H1 (cell line): ENCODE data around the gene TFF2. TPM values are rescaled to one million over a fixed set of nuclear protein-coding genes. Genes with fewer than 3 reads are reported as not detected.

Experiments
- CTCF ChIA-PET: fragments of 300-600 bp; sonication (Branson Sonifier 250); formaldehyde crosslinking; loops from one replicate; lab custom pipeline; 2021; ENCODE audit not compliant: partially characterized antibody; lab: Charles Lee
- POLR2A ChIA-PET: fragments of 300-600 bp; sonication (Branson Sonifier 250); formaldehyde crosslinking; loops from one replicate; lab custom pipeline; 2021; ENCODE audit warnings: inconsistent platforms; ENCODE audit not compliant: partially characterized antibody; lab: Charles Lee
- DNase-seq, 2 experiments: peaks; one replicate each; pipeline versions ENCODE4 v3.0.0 to v3.0.0-alpha.2; 2010 to 2022; ENCODE audit warnings: low spot score in 2 of 2, low read depth in 1 of 2, mixed read lengths in 1 of 2
- FAIRE-seq: peaks from 2 replicates; lab custom pipeline; 2011; peaks lifted over from hg19 to GRCh38; lab: Jason Lieb, UNC
- H2AFZ ChIP-seq: 2 replicates; pipeline ENCODE4 v1.8.1; 2012; ENCODE audit warnings: low read length, inconsistent platforms
- H2AK5ac ChIP-seq: 2 replicates; pipeline ENCODE4 v1.6.1; 2013; ENCODE audit warnings: low read depth, low read length
- H2BK120ac ChIP-seq: replicated peaks from 2 replicates; pipeline ENCODE3; 2013; ENCODE audit warnings: low read depth, low read length, inconsistent platforms
- H2BK12ac ChIP-seq: 2 replicates; pipeline ENCODE4 v1.6.1; 2013; ENCODE audit warnings: low read depth, low read length
- H2BK15ac ChIP-seq: 2 replicates; pipeline ENCODE4 v1.6.1; 2013; ENCODE audit warnings: low read length
- H2BK20ac ChIP-seq: 2 replicates; pipeline ENCODE4 v1.6.1; 2013; ENCODE audit warnings: low read length
- H2BK5ac ChIP-seq: 2 replicates; pipeline ENCODE4 v1.6.1; 2013; ENCODE audit warnings: low read depth, low read length
- H3K14ac ChIP-seq: 2 replicates; pipeline ENCODE4 v1.6.1; 2013; ENCODE audit warnings: inconsistent platforms; ENCODE audit not compliant: insufficient read length
- H3K18ac ChIP-seq: 2 replicates; pipeline ENCODE4 v1.6.1; 2013; ENCODE audit warnings: low read length; ENCODE audit errors: extremely low read depth
- H3K23ac ChIP-seq: 2 replicates; pipeline ENCODE4 v1.6.1; 2013; ENCODE audit warnings: inconsistent platforms; ENCODE audit not compliant: insufficient read length
- H3K23me2 ChIP-seq: 2 replicates; pipeline ENCODE4 v1.6.1; 2013; ENCODE audit warnings: low read depth, low read length
- H3K27ac ChIP-seq: 2 replicates; pipeline ENCODE4 v1.6.1; 2011; ENCODE audit warnings: low read depth, low read length, inconsistent platforms
- H3K27me3 ChIP-seq, 4 experiments: replicated peaks in 1 of 4; 1 replicate in 1 of 4; 2 replicates in 3 of 4; pipeline versions ENCODE4 v1.6.1 to v1.8.1; 2011 to 2013; ENCODE audit warnings: low read length in 3 of 4, mild to moderate bottlenecking in 3 of 4, inconsistent platforms in 2 of 4, mixed read lengths in 2 of 4, moderate library complexity in 1 of 4; ENCODE audit not compliant: control insufficient read depth in 3 of 4, insufficient read depth in 3 of 4; ENCODE audit errors: extremely low read depth in 1 of 4
- H3K36me3 ChIP-seq, 4 experiments: 2 replicates each; pipeline versions ENCODE4 v1.6.1 to v1.8.1; 2011 to 2013; ENCODE audit warnings: mild to moderate bottlenecking in 4 of 4, low read length in 3 of 4, moderate library complexity in 2 of 4, control low read depth in 1 of 4, inconsistent platforms in 1 of 4; ENCODE audit not compliant: insufficient read depth in 4 of 4, control insufficient read depth in 2 of 4
- H3K4ac ChIP-seq: replicated peaks from 2 replicates; pipeline ENCODE3; 2013; ENCODE audit warnings: low read length, low read depth, mixed read lengths, inconsistent platforms; ENCODE audit not compliant: insufficient read length
- H3K4me1 ChIP-seq, 4 experiments: replicated peaks in 1 of 4; 1 replicate in 1 of 4; 2 replicates in 3 of 4; pipeline versions ENCODE4 v1.6.1 to v1.8.1; 2011 to 2013; ENCODE audit warnings: low read length in 3 of 4, inconsistent platforms in 2 of 4, mixed read lengths in 1 of 4; ENCODE audit not compliant: insufficient read depth in 4 of 4, control insufficient read depth in 3 of 4
- H3K4me2 ChIP-seq, 2 experiments: 2 replicates each; pipeline versions ENCODE4 v1.6.1 to v1.8.1; 2011 to 2013; ENCODE audit warnings: low read depth in 2 of 2, low read length in 2 of 2, control low read depth in 1 of 2, inconsistent platforms in 1 of 2, mild to moderate bottlenecking in 1 of 2; ENCODE audit not compliant: insufficient read depth in 1 of 2
- H3K4me3 ChIP-seq, 4 experiments: fragments of 200-600, 300-600 bp in 1 of 4; sonication (generic), shearing (Covaris generic), sonication (Bioruptor Twin) in 1 of 4; 2 replicates each; pipeline versions ENCODE4 v1.5.1 to v1.8.1; 2011 to 2016; ENCODE audit warnings: low read length in 4 of 4, low read depth in 3 of 4, control low read depth in 2 of 4, inconsistent platforms in 2 of 4, mild to moderate bottlenecking in 2 of 4, mixed read lengths in 1 of 4, moderate library complexity in 1 of 4; ENCODE audit not compliant: insufficient read depth in 2 of 4; ENCODE audit errors: extremely low read depth in 1 of 4
- H3K56ac ChIP-seq: replicated peaks from 2 replicates; pipeline ENCODE3; 2013; ENCODE audit warnings: low read depth, mild to moderate bottlenecking, mixed read lengths, low read length, inconsistent platforms; ENCODE audit not compliant: insufficient read length
- H3K79me1 ChIP-seq: 2 replicates; pipeline ENCODE4 v1.6.1; 2013; ENCODE audit warnings: low read depth, low read length, control low read depth
- H3K79me2 ChIP-seq, 2 experiments: 2 replicates each; pipeline versions ENCODE4 v1.6.1 to v1.8.1; 2012 to 2013; ENCODE audit warnings: low read length in 2 of 2, mild to moderate bottlenecking in 2 of 2, inconsistent platforms in 1 of 2; ENCODE audit not compliant: insufficient read depth in 2 of 2, control insufficient read depth in 1 of 2
- H3K9ac ChIP-seq, 4 experiments: replicated peaks in 1 of 4; 1 replicate in 1 of 4; 2 replicates in 3 of 4; pipeline versions ENCODE4 v1.6.1 to v1.8.1; 2011 to 2013; ENCODE audit warnings: low read depth in 3 of 4, low read length in 3 of 4, control low read depth in 2 of 4, mild to moderate bottlenecking in 2 of 4, moderate library complexity in 2 of 4, inconsistent platforms in 1 of 4; ENCODE audit errors: extremely low read depth in 1 of 4
- H3K9me3 ChIP-seq, 2 experiments: 2 replicates each; pipeline versions ENCODE4 v1.6.1 to v1.8.1; 2012 to 2013; ENCODE audit warnings: mild to moderate bottlenecking in 2 of 2, moderate library complexity in 2 of 2, control low read depth in 1 of 2, inconsistent platforms in 1 of 2, low read depth in 1 of 2, low read length in 1 of 2, mixed read lengths in 1 of 2; ENCODE audit not compliant: insufficient read depth in 2 of 2
- H4K20me1 ChIP-seq, 2 experiments: replicated peaks in 1 of 2; 2 replicates each; pipeline versions ENCODE3 to v1.8.1; 2011 to 2013; ENCODE audit warnings: inconsistent platforms in 2 of 2, low read length in 2 of 2, mild to moderate bottlenecking in 1 of 2; ENCODE audit not compliant: insufficient read depth in 2 of 2, control insufficient read depth in 1 of 2
- H4K5ac ChIP-seq: 2 replicates; pipeline ENCODE4 v1.6.1; 2013; ENCODE audit warnings: low read length, low read depth, mixed read lengths, inconsistent platforms; ENCODE audit not compliant: insufficient read length
- H4K8ac ChIP-seq: 2 replicates; pipeline ENCODE4 v1.8.0; 2013; ENCODE audit warnings: mild to moderate bottlenecking, moderate library complexity, low read length, inconsistent platforms; ENCODE audit not compliant: insufficient read depth; ENCODE audit errors: extremely low read depth
- H4K91ac ChIP-seq: replicated peaks from 2 replicates; pipeline ENCODE3; 2013; ENCODE audit warnings: low read length, mixed read lengths, inconsistent platforms; ENCODE audit not compliant: insufficient read length
- CREB1 ChIP-seq: IDR thresholded peaks from 2 replicates; pipeline ENCODE4 v1.6.1; 2012; ENCODE audit warnings: inconsistent platforms
- CTCF ChIP-seq, 3 experiments: IDR thresholded peaks; 1 replicate in 2 of 3; 2 replicates in 1 of 3; pipeline versions ENCODE4 v1.5.1 to v1.6.1; 2011; ENCODE audit warnings: low read length in 3 of 3, mild to moderate bottlenecking in 3 of 3, inconsistent platforms in 2 of 3, low read depth in 1 of 3, moderate library complexity in 1 of 3; ENCODE audit not compliant: insufficient read depth in 1 of 3; ENCODE audit errors: control extremely low read depth in 1 of 3
- KDM5A ChIP-seq: fragments of 200-600 bp; IDR thresholded peaks from 2 replicates; pipeline ENCODE4 v1.7.1; 2012; ENCODE audit warnings: mild to moderate bottlenecking, low read length, inconsistent platforms, mixed read lengths
- YY1 ChIP-seq: IDR thresholded peaks from 2 replicates; pipeline ENCODE4 v1.6.1; 2011; ENCODE audit warnings: low read depth, mild to moderate bottlenecking, low read length
- WGBS, 2 experiments: shearing (Covaris generic) in 1 of 2; methylation state at CpG; one replicate each; pipeline versions ENCODE4 v1.1.6 to v1.1.7; 2013 to 2015; ENCODE audit warnings: low lambda C conversion rate in 2 of 2, mixed read lengths in 2 of 2, inconsistent platforms in 1 of 2, low coverage in 1 of 2, missing lambda C conversion rate in 1 of 2; ENCODE audit not compliant: insufficient replicate concordance in 2 of 2, insufficient coverage in 1 of 2, insufficient read length in 1 of 2; ENCODE audit errors: extremely low coverage in 1 of 2, missing lambda C conversion rate in 1 of 2; 5-methylcytosine and 5-hydroxymethylcytosine counted together
- polyA plus RNA-seq, 7 experiments: library from polyadenylated mRNA; depleted of rRNA in 3 of 7; stranded (reverse) in 5 of 7; unstranded in 2 of 7; fragments of >200 nt in 5 of 7; fragments of 200-250 nt in 2 of 7; gene quantifications; 1 replicate in 5 of 7; 2 replicates in 1 of 7; 4 replicates in 1 of 7; pipeline versions ENCODE4 v1.2.1 to v1.2.3, GENCODE V29; 2011 to 2013; ENCODE audit warnings: missing spikeins in 2 of 7, mixed read lengths in 2 of 7
- total RNA-seq: library from RNA; stranded (reverse); fragmentation: NEBNext Ultra II Directional; extraction: Animal tissue kit (Norgen Biotek cat#: 25700); gene quantifications from 2 replicates; pipeline ENCODE4 v1.2.1, GENCODE V29; 2021

TFF2 gene
- total and polyA plus RNA-seq, 2 of the 8 experiments (the other 6 are each of a cell fraction or from before 2014, with no cell fraction given): not detected

GRCh38 chr21:42395302-42395701, 44.5 kb upstream of the TFF2 start:
- FAIRE-seq (no peak), DNase-seq (no peak)
- H3K79me2 ChIP-seq: no peaks in the 10 kb centered on the region
- no peak overlapping the region for H4K5ac ChIP-seq
- no peak overlapping the region for H3K4me2 ChIP-seq
- no peak overlapping the region for H4K8ac ChIP-seq
- H2BK12ac ChIP-seq: no peak overlapping the region
- no peak for TF ChIP-seq KDM5A
- TF ChIP-seq CREB1: no peak
- TF ChIP-seq CTCF (IDR thresholded peaks at IDR 0.05; ENCODE audit: control extremely low read depth in 1 of 3, insufficient read depth in 1 of 3, low read depth in 1 of 3, low read length in 3 of 3): no peak
- TF ChIP-seq YY1: no peak
- no peak overlapping the region for H4K91ac ChIP-seq
- H3K27me3 ChIP-seq: no peaks in the 10 kb centered on the region
- no peak overlapping the region for H2BK120ac ChIP-seq
- H3K9me3 ChIP-seq: no peaks in the 10 kb centered on the region; a peak in 1 of 4 replicates
- H2BK20ac ChIP-seq: no peak overlapping the region; the same call in 1 of the 2 replicates
- H3K4me3 ChIP-seq: no peak overlapping the region
- CTCF ChIA-PET: interaction anchor here (0.6 kb wide), 1 partner anchor 15 kb away, joined by 3 read pairs; no protein-coding TSS in a partner anchor
- H3K23ac ChIP-seq: no peak overlapping the region
- no peak overlapping the region for H2AFZ ChIP-seq
- no peak overlapping the region for H3K56ac ChIP-seq
- H2BK5ac ChIP-seq: no peak overlapping the region
- no peaks in the 10 kb centered on the region for H3K23me2 ChIP-seq
- H3K36me3 ChIP-seq: no peaks in the 10 kb centered on the region
- H2AK5ac ChIP-seq: no peak overlapping the region
- H3K18ac ChIP-seq: no peak overlapping the region
- no peaks in the 10 kb centered on the region for H4K20me1 ChIP-seq
- H2BK15ac ChIP-seq: no peak overlapping the region
- H3K4ac ChIP-seq: no peak overlapping the region
- H3K9ac ChIP-seq: no peak overlapping the region
- whole genome bisulfite sequencing, 2 experiments: 92% methylated on average over 11 of the region's 11 CpGs; no CpG with 5 or more reads in 1 of the 2 experiments
- H3K14ac ChIP-seq: no peak overlapping the region
- peaks cover 0 to 4% (median 0%) of the 10 kb centered on the region in 4 experiments; a peak in 1 of 7 replicates for H3K4me1 ChIP-seq
- POLR2A ChIA-PET: no interaction called here
- H3K79me1 ChIP-seq: no peaks in the 10 kb centered on the region
- H3K27ac ChIP-seq: no peak overlapping the region
